OCI-LY7 (cell line): ENCODE data around the gene PPP1R26.

Experiments used
- EZH2phosphoT487 ChIP-seq: fragments of 200-600 bp; sonication (generic); IDR thresholded peaks from 2 replicates; pipeline ENCODE4 v1.6.1; 2018; ENCODE audit warnings: low read depth, borderline replicate concordance, mild to moderate bottlenecking, mixed run types, antibody characterized with exemption, low read length, moderate library complexity, mixed read lengths
- TF ChIP-seq, protein P1 (sequence below): fragments of 200-600 bp; sonication (generic); conservative IDR thresholded peaks from 2 replicates; pipeline ENCODE4 v1.5.1; 2014; ENCODE audit warnings: mild to moderate bottlenecking, antibody characterized with exemption, low read length, moderate library complexity, mixed read lengths

DNA sequence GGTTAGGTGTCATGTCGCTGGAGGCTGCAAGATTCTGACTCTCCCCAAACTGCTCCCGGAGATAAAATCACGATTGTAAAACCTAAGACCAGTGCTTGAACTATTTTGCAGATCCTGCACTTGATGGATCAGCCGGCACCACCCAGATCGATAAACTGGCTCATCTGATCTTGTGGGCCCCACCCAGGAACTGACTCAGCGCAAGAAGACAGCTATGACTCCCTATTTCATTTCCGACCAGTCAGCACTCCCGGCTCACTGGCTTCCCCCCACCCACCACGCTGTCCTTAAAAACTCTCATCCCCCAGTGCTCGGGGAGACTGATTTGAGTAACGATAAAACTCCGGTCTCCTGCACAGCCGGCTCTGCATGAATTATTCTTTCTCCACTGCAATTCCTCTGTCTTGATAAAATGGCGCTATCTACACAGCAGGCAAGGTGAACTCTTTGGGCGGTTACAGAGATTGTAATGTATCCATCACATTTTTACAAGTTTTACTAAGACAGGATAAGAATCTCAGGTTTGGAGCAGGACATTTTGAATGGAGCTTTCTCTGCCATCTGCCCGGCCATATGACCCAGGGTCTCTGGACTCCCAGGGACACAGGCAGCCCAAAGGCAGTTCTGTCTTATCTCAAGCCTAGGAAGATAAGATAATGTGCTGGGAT is 10.6 kb upstream of the PPP1R26 start:
- TF ChIP-seq, protein P1, sequence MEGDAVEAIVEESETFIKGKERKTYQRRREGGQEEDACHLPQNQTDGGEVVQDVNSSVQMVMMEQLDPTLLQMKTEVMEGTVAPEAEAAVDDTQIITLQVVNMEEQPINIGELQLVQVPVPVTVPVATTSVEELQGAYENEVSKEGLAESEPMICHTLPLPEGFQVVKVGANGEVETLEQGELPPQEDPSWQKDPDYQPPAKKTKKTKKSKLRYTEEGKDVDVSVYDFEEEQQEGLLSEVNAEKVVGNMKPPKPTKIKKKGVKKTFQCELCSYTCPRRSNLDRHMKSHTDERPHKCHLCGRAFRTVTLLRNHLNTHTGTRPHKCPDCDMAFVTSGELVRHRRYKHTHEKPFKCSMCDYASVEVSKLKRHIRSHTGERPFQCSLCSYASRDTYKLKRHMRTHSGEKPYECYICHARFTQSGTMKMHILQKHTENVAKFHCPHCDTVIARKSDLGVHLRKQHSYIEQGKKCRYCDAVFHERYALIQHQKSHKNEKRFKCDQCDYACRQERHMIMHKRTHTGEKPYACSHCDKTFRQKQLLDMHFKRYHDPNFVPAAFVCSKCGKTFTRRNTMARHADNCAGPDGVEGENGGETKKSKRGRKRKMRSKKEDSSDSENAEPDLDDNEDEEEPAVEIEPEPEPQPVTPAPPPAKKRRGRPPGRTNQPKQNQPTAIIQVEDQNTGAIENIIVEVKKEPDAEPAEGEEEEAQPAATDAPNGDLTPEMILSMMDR = no peak
- no peak for TF ChIP-seq EZH2phosphoT487
